GM06990 (cell line): ENCODE results near the gene SEMA3D.

Experiments
- DNase-seq: peaks from one replicate; pipeline ENCODE4 v3.0.0-alpha.2; 2011; ENCODE audit not compliant: insufficient read length; ENCODE audit errors: extremely low read depth
- H3K27me3 ChIP-seq: replicated peaks from 2 replicates; pipeline ENCODE4 v1.6.0; 2011; ENCODE audit warnings: low read length; ENCODE audit not compliant: control insufficient read depth, insufficient read depth
- H3K36me3 ChIP-seq: 2 replicates; pipeline ENCODE4 v1.5.1; 2011; ENCODE audit warnings: low read length; ENCODE audit not compliant: control insufficient read depth, insufficient read depth
- H3K4me3 ChIP-seq: replicated peaks from 2 replicates; pipeline ENCODE4 v1.5.1; 2011; ENCODE audit warnings: low read depth, mild to moderate bottlenecking, control low read depth, low read length
- CTCF ChIP-seq: IDR thresholded peaks from 2 replicates; pipeline ENCODE4 v1.5.1; 2011; ENCODE audit warnings: low read length, control low read depth, mild to moderate bottlenecking, inconsistent platforms; ENCODE audit not compliant: insufficient read depth, poor library complexity, severe bottlenecking

The SEMA3D gene

GRCh38 chr7:84970670-84971069 is 216.2 kb downstream of the SEMA3D start:
- no peak for TF ChIP-seq CTCF
- no peaks in the 10 kb centered on the region for H3K36me3 ChIP-seq
- no peaks in the 10 kb centered on the region for H3K27me3 ChIP-seq
- no peak overlapping the region for H3K4me3 ChIP-seq
- no peak for DNase-seq

DNA sequence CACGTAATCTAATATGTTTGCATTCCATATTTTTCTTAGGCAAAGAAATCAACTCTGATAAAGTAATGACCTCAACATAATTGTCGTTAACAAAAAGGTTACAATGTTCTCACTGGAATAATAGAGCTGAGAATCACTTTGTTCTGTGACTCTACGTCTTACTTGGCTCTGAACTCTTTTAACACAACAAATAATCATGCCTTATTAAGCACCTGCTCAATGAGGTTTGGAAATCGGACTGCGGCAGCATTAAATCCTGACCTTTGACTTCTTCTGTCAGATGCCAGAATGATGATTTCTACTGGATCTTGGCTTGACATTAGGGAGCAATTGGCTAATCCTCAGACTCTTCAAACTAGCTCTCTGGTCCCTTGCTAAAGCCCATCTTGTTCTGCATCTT is 233.6 kb downstream of the SEMA3D start:
- no peaks in the 10 kb centered on the region for H3K27me3 ChIP-seq
- H3K36me3 ChIP-seq: no peaks in the 10 kb centered on the region
- TF ChIP-seq CTCF: no peak
- no peak for DNase-seq
- H3K4me3 ChIP-seq: no peak overlapping the region

DNA sequence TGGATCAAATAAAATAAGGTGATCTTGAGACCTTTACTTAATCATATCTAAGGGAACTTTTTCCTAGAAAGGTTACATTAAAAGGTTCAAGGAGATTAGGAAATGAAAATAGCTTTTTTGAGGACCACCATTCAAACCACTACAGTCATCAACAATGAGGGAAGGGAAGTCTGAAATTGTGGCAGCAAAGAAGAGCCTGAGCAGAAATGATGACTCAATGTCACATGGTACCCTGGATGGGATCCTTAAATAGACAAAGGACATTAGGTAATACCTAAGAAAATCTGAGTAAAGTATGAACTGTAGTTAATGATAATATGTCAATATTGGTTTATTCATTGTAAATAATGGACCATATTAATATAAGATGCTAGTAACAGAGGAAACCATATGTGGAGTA is 236.0 kb downstream of the SEMA3D start:
- Histone ChIP-seq H3K27me3 (no peaks in the 10 kb centered on the region), H3K36me3 (no peaks in the 10 kb centered on the region), H3K4me3 (no peak overlapping the region)
- no peak for DNase-seq
- no peak for TF ChIP-seq CTCF

- H3K4me3 ChIP-seq: no peak overlapping the region
- DNase-seq: no peak
- TF ChIP-seq CTCF: no peak
- no peaks in the 10 kb centered on the region for H3K27me3 ChIP-seq
- no peaks in the 10 kb centered on the region for H3K36me3 ChIP-seq
Measured at GRCh38 chr7:84949501-84949900, 237.4 kb downstream of the SEMA3D start.

- Histone ChIP-seq H3K4me3 (no peak overlapping the region), H3K27me3 (no peaks in the 10 kb centered on the region), H3K36me3 (no peaks in the 10 kb centered on the region)
- no peak for TF ChIP-seq CTCF
- DNase-seq: no peak
Measured at GRCh38 chr7:84949067-84949466, 237.8 kb downstream of the SEMA3D start.

GRCh38 chr7:84948634-84949033 is 238.2 kb downstream of the SEMA3D start:
- TF ChIP-seq CTCF: no peak
- H3K4me3 ChIP-seq: no peak overlapping the region
- no peaks in the 10 kb centered on the region for H3K27me3 ChIP-seq
- H3K36me3 ChIP-seq: no peaks in the 10 kb centered on the region
- no peak for DNase-seq
